IMR-90 (cell line): ENCODE data around the gene RAB43.

Source experiments
- BHLHE40 ChIP-seq: fragments of 150-350 bp; IDR thresholded peaks from 2 replicates; pipeline ENCODE4 v1.6.1; 2016; ENCODE audit warnings: mild to moderate bottlenecking, low read depth, low read length
- CEBPB ChIP-seq: IDR thresholded peaks from 2 replicates; pipeline ENCODE4 v1.6.1; 2012; ENCODE audit warnings: low read depth, low read length, improper control_type of control experiment
- MXI1 ChIP-seq: IDR thresholded peaks from 2 replicates; pipeline ENCODE4 v1.6.1; 2012; ENCODE audit warnings: low read depth, mild to moderate bottlenecking, low read length, moderate library complexity, borderline replicate concordance
- POLR2A ChIP-seq: IDR thresholded peaks from 2 replicates; pipeline ENCODE4 v1.6.1; 2012; ENCODE audit warnings: mild to moderate bottlenecking, low read depth, low read length
- RFX5 ChIP-seq: IDR thresholded peaks from 2 replicates; pipeline ENCODE4 v1.8.0; 2012; ENCODE audit warnings: low read depth, mild to moderate bottlenecking, low read length, moderate library complexity
- SMC3 ChIP-seq: fragments of 150-350 bp; IDR thresholded peaks from 2 replicates; pipeline ENCODE4 v1.6.1; 2016; ENCODE audit warnings: low read depth, mild to moderate bottlenecking, antibody characterized with exemption, low read length, moderate library complexity
- TF ChIP-seq, protein P1 (sequence below): conservative IDR thresholded peaks from 2 replicates; pipeline ENCODE4 v1.5.1; 2012; ENCODE audit warnings: mild to moderate bottlenecking, low read depth, low read length, improper control_type of control experiment

DNA sequence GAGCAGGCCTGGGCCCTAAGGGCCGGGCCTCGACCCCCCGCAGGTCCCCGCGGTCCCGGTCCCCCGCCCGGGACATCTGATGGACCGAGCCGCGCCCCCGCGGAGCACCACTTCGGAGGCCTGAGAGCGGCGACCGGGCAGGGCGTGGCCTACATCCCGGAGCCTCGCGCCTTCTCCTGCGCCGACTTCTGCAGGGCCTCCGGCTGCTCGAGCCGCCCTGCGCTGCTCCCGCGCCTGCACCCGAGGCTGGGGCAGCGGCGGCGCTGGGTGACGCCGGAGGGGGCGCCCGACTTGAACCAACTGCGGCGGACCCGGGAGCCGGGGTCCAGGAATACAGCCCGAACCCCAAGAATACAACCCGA, 75.9 kb downstream of the RAB43 start:
- TF ChIP-seq, protein P1, sequence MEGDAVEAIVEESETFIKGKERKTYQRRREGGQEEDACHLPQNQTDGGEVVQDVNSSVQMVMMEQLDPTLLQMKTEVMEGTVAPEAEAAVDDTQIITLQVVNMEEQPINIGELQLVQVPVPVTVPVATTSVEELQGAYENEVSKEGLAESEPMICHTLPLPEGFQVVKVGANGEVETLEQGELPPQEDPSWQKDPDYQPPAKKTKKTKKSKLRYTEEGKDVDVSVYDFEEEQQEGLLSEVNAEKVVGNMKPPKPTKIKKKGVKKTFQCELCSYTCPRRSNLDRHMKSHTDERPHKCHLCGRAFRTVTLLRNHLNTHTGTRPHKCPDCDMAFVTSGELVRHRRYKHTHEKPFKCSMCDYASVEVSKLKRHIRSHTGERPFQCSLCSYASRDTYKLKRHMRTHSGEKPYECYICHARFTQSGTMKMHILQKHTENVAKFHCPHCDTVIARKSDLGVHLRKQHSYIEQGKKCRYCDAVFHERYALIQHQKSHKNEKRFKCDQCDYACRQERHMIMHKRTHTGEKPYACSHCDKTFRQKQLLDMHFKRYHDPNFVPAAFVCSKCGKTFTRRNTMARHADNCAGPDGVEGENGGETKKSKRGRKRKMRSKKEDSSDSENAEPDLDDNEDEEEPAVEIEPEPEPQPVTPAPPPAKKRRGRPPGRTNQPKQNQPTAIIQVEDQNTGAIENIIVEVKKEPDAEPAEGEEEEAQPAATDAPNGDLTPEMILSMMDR: no peak
- TF ChIP-seq MXI1: no peak
- no peak for TF ChIP-seq CEBPB
- TF ChIP-seq RFX5: no peak
- TF ChIP-seq POLR2A: no peak
- no peak for TF ChIP-seq BHLHE40
- no peak for TF ChIP-seq SMC3
